ENCODE measurements around the gene DENND4B.

Gene DENND4B

DNA sequence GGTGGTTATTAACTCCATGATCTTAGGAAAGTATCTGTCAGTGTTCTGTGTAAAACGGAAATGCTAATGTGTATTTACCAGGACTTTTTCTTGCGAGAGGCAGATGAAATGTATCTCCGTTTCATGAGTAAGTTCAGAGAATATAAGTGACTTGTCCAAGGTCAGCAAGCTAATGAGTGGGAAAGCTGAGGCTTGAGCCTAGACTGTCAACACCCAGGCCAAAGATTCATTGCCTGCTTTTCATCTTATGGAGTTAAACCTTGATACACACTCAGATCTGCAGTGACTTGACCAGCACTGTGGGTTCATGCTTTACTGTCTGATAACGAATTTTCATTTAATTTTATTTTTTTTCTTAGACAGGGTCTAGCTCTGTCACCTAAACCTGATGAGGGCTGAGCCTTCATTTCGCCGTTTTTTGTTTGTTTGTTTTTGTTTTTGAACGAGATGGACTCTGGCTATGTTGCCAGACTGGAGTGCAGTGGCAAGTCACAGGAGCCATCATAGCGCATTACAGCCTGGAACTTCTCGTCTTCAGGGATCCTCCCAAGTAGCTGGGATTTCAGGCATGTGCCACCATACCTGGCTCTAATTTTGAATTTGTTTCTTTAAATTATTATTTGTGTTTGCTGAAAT lies 31.9 kb upstream of the DENND4B start:
- POLR2A ChIA-PET = interaction anchor here (0.9 to 6.6 kb wide), 14 partner anchors 9 to 344 kb away, joined by 3 to 165 read pairs (median 6); partner anchors contain the start of genes CHTOP, CREB3L4, CRTC2 and DENND4B
- no peak for DNase-seq (ENCODE audit: extremely low spot score)
- CTCF ChIA-PET = interaction anchor here (1.1 to 3.5 kb wide), 4 partner anchors 9 to 172 kb away, joined by 3 to 9 read pairs (median 6); partner anchors contain the start of genes CREB3L4, DENND4B and RAB13
- no peak for TF ChIP-seq FOXK2 (IDR thresholded peaks at IDR 0.05)
- TF ChIP-seq HDGF (IDR thresholded peaks at IDR 0.05; ENCODE audit: borderline replicate concordance) = no peak
- no peak for TF ChIP-seq FOXM1 (IDR thresholded peaks at IDR 0.05; ENCODE audit: borderline replicate concordance)
- TF ChIP-seq TARDBP (IDR thresholded peaks at IDR 0.05) = no peak
- TF ChIP-seq SP1 (IDR thresholded peaks at IDR 0.05) = no peak
- TF ChIP-seq NFRKB (IDR thresholded peaks at IDR 0.05) = no peak
- TF ChIP-seq FOXA1 (IDR thresholded peaks at IDR 0.05) = no peak
- TF ChIP-seq CTBP1 (IDR thresholded peaks at IDR 0.05; ENCODE audit: borderline replicate concordance) = no peak
- TF ChIP-seq BHLHE40 (IDR thresholded peaks at IDR 0.05; ENCODE audit: borderline replicate concordance) = no peak
- TF ChIP-seq L3MBTL2 (conservative IDR thresholded peaks at IDR 0.05) = no peak
- TF ChIP-seq, protein P1, sequence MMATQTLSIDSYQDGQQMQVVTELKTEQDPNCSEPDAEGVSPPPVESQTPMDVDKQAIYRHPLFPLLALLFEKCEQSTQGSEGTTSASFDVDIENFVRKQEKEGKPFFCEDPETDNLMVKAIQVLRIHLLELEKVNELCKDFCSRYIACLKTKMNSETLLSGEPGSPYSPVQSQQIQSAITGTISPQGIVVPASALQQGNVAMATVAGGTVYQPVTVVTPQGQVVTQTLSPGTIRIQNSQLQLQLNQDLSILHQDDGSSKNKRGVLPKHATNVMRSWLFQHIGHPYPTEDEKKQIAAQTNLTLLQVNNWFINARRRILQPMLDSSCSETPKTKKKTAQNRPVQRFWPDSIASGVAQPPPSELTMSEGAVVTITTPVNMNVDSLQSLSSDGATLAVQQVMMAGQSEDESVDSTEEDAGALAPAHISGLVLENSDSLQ (IDR thresholded peaks at IDR 0.05) = no peak; the same call in 1 of the 2 replicates
- no peak for TF ChIP-seq ARNT (IDR thresholded peaks at IDR 0.05)
- no peak for TF ChIP-seq ELF4 (IDR thresholded peaks at IDR 0.05)
- TF ChIP-seq SUZ12 (IDR thresholded peaks at IDR 0.05) = no peak
- TF ChIP-seq LEF1 (IDR thresholded peaks at IDR 0.05; ENCODE audit: borderline replicate concordance) = no peak
- TF ChIP-seq ZNF384 (IDR thresholded peaks at IDR 0.05) = no peak

DNA sequence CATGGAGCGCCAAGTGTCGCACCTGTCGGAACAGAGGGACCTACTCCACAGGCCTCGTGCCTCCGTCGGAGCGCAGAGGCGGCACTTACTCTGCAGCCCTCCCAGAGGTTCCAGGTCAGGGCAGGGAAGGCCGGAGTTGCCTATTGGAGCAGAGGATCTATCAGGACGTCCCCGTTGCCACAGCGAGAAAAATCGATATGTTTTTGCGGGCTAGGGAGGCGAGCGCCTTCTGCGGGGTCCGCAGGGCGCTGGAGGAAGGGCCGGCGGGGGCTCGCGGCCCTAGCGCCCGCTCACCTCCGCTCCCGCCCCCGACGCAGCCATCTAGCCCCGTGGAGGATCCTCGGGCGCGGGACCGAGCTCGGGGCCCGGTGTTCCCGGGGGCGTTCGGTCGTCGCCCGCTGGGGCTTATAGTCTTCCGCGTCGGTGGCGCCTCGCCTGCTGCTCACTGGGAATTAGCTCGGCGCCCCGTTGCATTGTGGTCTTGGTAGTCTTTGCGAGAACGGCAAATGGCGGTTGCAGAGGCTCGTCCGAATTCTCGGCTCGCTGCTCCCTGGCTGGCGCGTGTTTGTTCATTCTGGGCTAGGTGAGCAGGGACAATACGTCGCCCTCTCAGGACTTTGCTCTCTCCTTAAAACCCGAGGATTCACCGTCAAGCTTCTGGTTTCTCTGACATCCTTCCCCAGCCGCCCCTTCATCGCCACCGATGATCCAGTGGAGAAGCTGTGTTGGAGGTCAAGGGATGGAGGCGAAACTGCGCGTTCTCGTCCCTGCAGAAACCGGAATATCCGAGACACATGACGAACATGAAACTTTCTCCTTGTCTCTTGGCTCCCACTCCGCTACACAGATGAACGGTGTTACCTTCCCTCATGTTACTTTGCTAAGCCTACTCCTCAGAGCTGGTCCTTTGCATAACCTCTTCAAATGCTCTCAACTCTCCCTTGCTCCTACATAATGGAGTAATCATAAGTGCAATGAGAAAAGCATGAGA lies 31.0 kb upstream of the DENND4B start, which contains the start of gene JTB:
Gene JTB, minus strand, starts transcription at position 425 of the 991 bp plus-strand sequence. Its CDS starts 422 bp downstream, at position 3.
- DNase-seq (ENCODE audit: extremely low spot score) = peak; percentile 89
- CTCF ChIA-PET = interaction anchor here (0.7 to 3.5 kb wide), 6 partner anchors 9 to 249 kb away, joined by 3 to 9 read pairs (median 4); partner anchors contain the start of genes CREB3L4, DENND4B and RAB13
- no peak for TF ChIP-seq HDGF (IDR thresholded peaks at IDR 0.05; ENCODE audit: borderline replicate concordance)
- TF ChIP-seq BHLHE40 (IDR thresholded peaks at IDR 0.05; ENCODE audit: borderline replicate concordance) = no peak
- TF ChIP-seq FOXK2 (IDR thresholded peaks at IDR 0.05) = no peak
- TF ChIP-seq L3MBTL2 (conservative IDR thresholded peaks at IDR 0.05) = peak; percentile 87
- TF ChIP-seq FOXM1 (IDR thresholded peaks at IDR 0.05; ENCODE audit: borderline replicate concordance) = no peak
- POLR2A ChIA-PET = interaction anchor here (0.6 to 6.6 kb wide), 23 partner anchors 10 to 446 kb away, joined by 3 to 165 read pairs (median 6); partner anchors contain the start of genes CHTOP, CREB3L4, CRTC2 and DENND4B

DNA sequence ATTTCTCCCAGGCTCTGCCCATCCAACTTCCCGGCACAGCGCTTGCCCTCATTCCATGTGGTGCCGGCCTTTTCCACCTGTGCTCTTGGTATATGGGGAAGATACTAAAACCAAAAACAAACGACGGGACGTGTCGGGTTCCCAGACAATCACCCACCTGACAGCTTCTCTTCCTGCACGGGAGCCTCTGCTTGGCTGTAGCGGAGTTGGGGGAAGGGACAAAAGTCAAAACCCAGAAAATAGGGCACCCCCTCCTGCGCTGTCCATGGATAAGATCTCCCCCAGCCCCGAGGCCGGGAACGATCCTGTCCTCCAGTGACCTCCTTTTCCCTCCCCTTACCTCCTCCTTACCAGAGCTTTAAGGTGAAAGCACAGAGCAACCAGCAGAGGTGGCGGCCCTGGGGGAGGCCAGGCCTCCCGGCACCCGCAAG lies 30.3 kb upstream of the DENND4B start:
- DNase-seq (ENCODE audit: extremely low spot score) = no peak
- TF ChIP-seq, protein P1 (IDR thresholded peaks at IDR 0.05) = no peak
- TF ChIP-seq FOXA1 (IDR thresholded peaks at IDR 0.05) = no peak
- no peak for TF ChIP-seq TARDBP (IDR thresholded peaks at IDR 0.05)
- TF ChIP-seq SUZ12 (IDR thresholded peaks at IDR 0.05) = no peak
- no peak for TF ChIP-seq SP1 (IDR thresholded peaks at IDR 0.05)
- TF ChIP-seq ZNF384 (IDR thresholded peaks at IDR 0.05) = no peak
- no peak for TF ChIP-seq NFRKB (IDR thresholded peaks at IDR 0.05)
- TF ChIP-seq FOXK2 (IDR thresholded peaks at IDR 0.05) = no peak
- CTCF ChIA-PET = interaction anchor here (1.4 to 3.5 kb wide), 3 partner anchors 10 to 170 kb away, joined by 3 to 9 read pairs (median 7); partner anchors contain the start of genes CREB3L4 and RAB13
- POLR2A ChIA-PET = interaction anchor here (1.0 to 6.6 kb wide), 18 partner anchors 9 to 343 kb away, joined by 3 to 165 read pairs (median 6); partner anchors contain the start of genes CHTOP, CREB3L4, CRTC2 and DENND4B

DNA sequence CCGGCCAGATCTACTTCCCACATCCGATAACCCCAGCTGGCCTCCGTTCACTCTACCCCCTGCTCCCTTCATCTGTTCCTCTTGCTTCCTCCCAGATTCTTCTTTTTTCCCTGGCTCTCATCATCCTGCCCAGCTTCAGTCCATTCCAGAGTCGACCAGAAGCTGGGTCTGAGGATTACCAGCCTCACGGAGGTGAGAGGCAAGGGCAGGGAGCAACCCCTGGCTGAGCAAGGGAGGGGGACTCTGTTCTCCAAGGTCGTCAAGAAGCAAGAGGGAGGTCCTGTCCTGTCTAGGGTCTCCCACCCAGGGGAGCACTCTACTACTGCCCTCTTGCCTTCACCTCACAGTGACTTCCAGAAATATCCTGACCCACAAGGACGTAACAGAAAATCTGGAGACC lies 27.0 kb upstream of the DENND4B start:
- TF ChIP-seq ELF4 (IDR thresholded peaks at IDR 0.05) = no peak
- no peak for TF ChIP-seq ARNT (IDR thresholded peaks at IDR 0.05)
- TF ChIP-seq ZNF384 (IDR thresholded peaks at IDR 0.05) = no peak
- TF ChIP-seq HDGF (IDR thresholded peaks at IDR 0.05; ENCODE audit: borderline replicate concordance) = no peak
- TF ChIP-seq LEF1 (IDR thresholded peaks at IDR 0.05; ENCODE audit: borderline replicate concordance) = no peak
- no peak for TF ChIP-seq L3MBTL2 (conservative IDR thresholded peaks at IDR 0.05)
- TF ChIP-seq BHLHE40 (IDR thresholded peaks at IDR 0.05; ENCODE audit: borderline replicate concordance) = no peak
- TF ChIP-seq, protein P1 (IDR thresholded peaks at IDR 0.05) = no peak
- TF ChIP-seq SP1 (IDR thresholded peaks at IDR 0.05) = no peak
- TF ChIP-seq TARDBP (IDR thresholded peaks at IDR 0.05) = no peak
- no peak for TF ChIP-seq FOXM1 (IDR thresholded peaks at IDR 0.05; ENCODE audit: borderline replicate concordance)
- TF ChIP-seq FOXK2 (IDR thresholded peaks at IDR 0.05) = no peak
- TF ChIP-seq CTBP1 (IDR thresholded peaks at IDR 0.05; ENCODE audit: borderline replicate concordance) = no peak
- TF ChIP-seq FOXA1 (IDR thresholded peaks at IDR 0.05) = no peak
- no peak for TF ChIP-seq NFRKB (IDR thresholded peaks at IDR 0.05)
- no peak for TF ChIP-seq SUZ12 (IDR thresholded peaks at IDR 0.05)
- DNase-seq (ENCODE audit: extremely low spot score) = no peak
- ChIA-PET POLR2A (interaction anchor here (1.2 to 6.6 kb wide), 2 partner anchors 10 to 14 kb away, joined by 9 to 106 read pairs; partner anchors contain the start of genes RAB13, RPS27 and SLC39A1), CTCF (no interaction called here)

DNA sequence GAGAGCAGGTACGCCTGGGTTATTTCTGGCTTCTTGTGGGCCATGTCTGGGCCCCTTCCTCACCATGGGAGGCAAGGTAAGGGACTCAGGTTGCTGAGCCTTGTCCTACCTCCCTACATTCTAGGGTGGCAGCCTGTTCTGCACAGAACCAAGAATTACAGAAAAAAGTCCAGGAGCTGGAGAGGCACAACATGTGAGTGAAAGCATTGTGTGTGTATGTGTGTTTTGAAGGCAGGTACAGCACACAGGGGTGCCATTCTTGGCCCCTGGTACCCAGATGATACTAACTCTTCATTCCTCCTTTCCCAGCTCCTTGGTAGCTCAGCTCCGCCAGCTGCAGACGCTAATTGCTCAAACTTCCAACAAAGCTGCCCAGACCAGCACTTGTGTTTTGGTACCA lies 26.6 kb upstream of the DENND4B start:
- TF ChIP-seq FOXA1 (IDR thresholded peaks at IDR 0.05) (no peak), ZNF384 (IDR thresholded peaks at IDR 0.05) (no peak), SP1 (IDR thresholded peaks at IDR 0.05) (no peak), SUZ12 (IDR thresholded peaks at IDR 0.05) (no peak), FOXK2 (IDR thresholded peaks at IDR 0.05) (no peak), ARNT (IDR thresholded peaks at IDR 0.05) (no peak), L3MBTL2 (conservative IDR thresholded peaks at IDR 0.05) (no peak), FOXM1 (IDR thresholded peaks at IDR 0.05; ENCODE audit: borderline replicate concordance) (no peak), LEF1 (IDR thresholded peaks at IDR 0.05; ENCODE audit: borderline replicate concordance) (no peak), ELF4 (IDR thresholded peaks at IDR 0.05) (no peak), CTBP1 (IDR thresholded peaks at IDR 0.05; ENCODE audit: borderline replicate concordance) (no peak), BHLHE40 (IDR thresholded peaks at IDR 0.05; ENCODE audit: borderline replicate concordance) (no peak)
- TF ChIP-seq, protein P1 (IDR thresholded peaks at IDR 0.05) = no peak
- ChIA-PET CTCF (no interaction called here), POLR2A (interaction anchor here (1.2 to 6.6 kb wide), 2 partner anchors 9 to 15 kb away, joined by 9 to 106 read pairs; partner anchors contain the start of genes RAB13, RPS27 and SLC39A1)
- DNase-seq (ENCODE audit: extremely low spot score) = no peak
